H9 (cell line): ENCODE results near the gene GPR155. TPM values are rescaled to one million over a fixed set of nuclear protein-coding genes. Genes with fewer than 3 reads are reported as not detected.

Experiments used
- DNase-seq: peaks from one replicate; pipeline ENCODE4 v3.0.0-alpha.2; 2017
- H2AFZ ChIP-seq: one replicate; pipeline ENCODE4 v1.6.1; 2013; ENCODE audit warnings: mild to moderate bottlenecking, low read length, control low read depth, moderate library complexity
- H2AK5ac ChIP-seq: 2 replicates; pipeline ENCODE4 v1.6.1; 2013; ENCODE audit warnings: low read length, control low read depth, mixed read lengths; ENCODE audit not compliant: insufficient read length
- H2BK120ac ChIP-seq: one replicate; pipeline ENCODE4 v1.6.1; 2013; ENCODE audit warnings: low read depth, mild to moderate bottlenecking, low read length, control low read depth, inconsistent platforms; ENCODE audit not compliant: poor library complexity, severe bottlenecking
- H2BK12ac ChIP-seq: 2 replicates; pipeline ENCODE4 v1.6.1; 2013; ENCODE audit warnings: low read length, control low read depth, mixed read lengths, low read depth; ENCODE audit not compliant: insufficient read length
- H2BK15ac ChIP-seq: 2 replicates; pipeline ENCODE4 v1.6.1; 2013; ENCODE audit warnings: low read depth, low read length, control low read depth
- H2BK20ac ChIP-seq: one replicate; pipeline ENCODE4 v1.6.1; 2013; ENCODE audit warnings: low read depth, mild to moderate bottlenecking, low read length, control low read depth, inconsistent platforms; ENCODE audit not compliant: poor library complexity, severe bottlenecking
- H2BK5ac ChIP-seq: 2 replicates; pipeline ENCODE4 v1.6.1; 2013; ENCODE audit warnings: low read length, control low read depth, mixed read lengths; ENCODE audit not compliant: insufficient read length
- H3K14ac ChIP-seq: 2 replicates; pipeline ENCODE4 v1.6.1; 2013; ENCODE audit warnings: low read length, control low read depth; ENCODE audit not compliant: insufficient read depth
- H3K18ac ChIP-seq: 2 replicates; pipeline ENCODE4 v1.6.1; 2013; ENCODE audit warnings: low read depth, mild to moderate bottlenecking, mixed read lengths, low read length, control low read depth; ENCODE audit not compliant: insufficient read length
- H3K23ac ChIP-seq: 2 replicates; pipeline ENCODE4 v1.6.1; 2013; ENCODE audit warnings: low read length, control low read depth, mixed read lengths, low read depth; ENCODE audit not compliant: insufficient read length
- H3K23me2 ChIP-seq: 2 replicates; pipeline ENCODE4 v1.6.1; 2013; ENCODE audit warnings: low read depth, mild to moderate bottlenecking, mixed read lengths, low read length, control low read depth; ENCODE audit not compliant: insufficient read length, poor library complexity, severe bottlenecking
- H3K27ac ChIP-seq: 2 replicates; pipeline ENCODE4 v1.5.1; 2013; ENCODE audit warnings: low read length, control low read depth, mixed read lengths, low read depth; ENCODE audit not compliant: insufficient read length
- H3K27me3 ChIP-seq: 2 replicates; pipeline ENCODE4 v1.6.1; 2013; ENCODE audit warnings: low read length, control low read depth, inconsistent platforms; ENCODE audit not compliant: insufficient read depth
- H3K4ac ChIP-seq: 2 replicates; pipeline ENCODE4 v1.6.1; 2013; ENCODE audit warnings: low read depth, mild to moderate bottlenecking, control low read depth, inconsistent platforms, low read length, moderate library complexity
- H3K4me1 ChIP-seq: 2 replicates; pipeline ENCODE4 v1.6.1; 2013; ENCODE audit warnings: low read length, control low read depth, inconsistent platforms; ENCODE audit not compliant: insufficient read depth
- H3K4me2 ChIP-seq: 2 replicates; pipeline ENCODE4 v1.6.1; 2013; ENCODE audit warnings: low read length, control low read depth, mixed read lengths; ENCODE audit not compliant: insufficient read length, insufficient read depth
- H3K56ac ChIP-seq: 2 replicates; pipeline ENCODE4 v1.6.1; 2013; ENCODE audit warnings: low read depth, mild to moderate bottlenecking, mixed read lengths, low read length, control low read depth; ENCODE audit not compliant: insufficient read length
- H3K79me1 ChIP-seq: 2 replicates; pipeline ENCODE4 v1.6.1; 2013; ENCODE audit warnings: low read depth, mild to moderate bottlenecking, moderate library complexity, low read length, control low read depth, inconsistent platforms; ENCODE audit not compliant: insufficient read depth, poor library complexity, severe bottlenecking
- H3K79me2 ChIP-seq: 2 replicates; pipeline ENCODE4 v1.6.1; 2013; ENCODE audit warnings: low read length, control low read depth, inconsistent platforms; ENCODE audit not compliant: insufficient read depth
- H3K9ac ChIP-seq: 2 replicates; pipeline ENCODE4 v1.6.1; 2013; ENCODE audit warnings: low read length, control low read depth, mixed read lengths; ENCODE audit not compliant: insufficient read length; ENCODE audit errors: extremely low read depth
- H3K9me3 ChIP-seq: one replicate; pipeline ENCODE4 v1.6.1; 2013; ENCODE audit warnings: low read depth, low read length, inconsistent platforms; ENCODE audit not compliant: control insufficient read depth
- H3T11ph ChIP-seq: one replicate; pipeline ENCODE4 v1.6.1; 2013; ENCODE audit warnings: mild to moderate bottlenecking, low read length, control low read depth, inconsistent platforms
- H4K20me1 ChIP-seq: one replicate; pipeline ENCODE4 v1.6.1; 2013; ENCODE audit not compliant: control insufficient read depth, insufficient read length, insufficient read depth
- H4K5ac ChIP-seq: 2 replicates; pipeline ENCODE4 v1.6.1; 2013; ENCODE audit warnings: low read depth, mild to moderate bottlenecking, mixed read lengths, low read length, control low read depth; ENCODE audit not compliant: insufficient read length
- H4K8ac ChIP-seq: replicated peaks from 2 replicates; pipeline ENCODE4 v1.6.1; 2013; ENCODE audit warnings: low read length, control low read depth, mixed read lengths, low read depth; ENCODE audit not compliant: insufficient read length
- H4K91ac ChIP-seq: 2 replicates; pipeline ENCODE4 v1.6.1; 2013; ENCODE audit warnings: low read depth, mild to moderate bottlenecking, moderate library complexity, mixed read lengths, low read length, control low read depth; ENCODE audit not compliant: insufficient read length
- H3K27ac Mint-ChIP-seq, 3 experiments: 2 replicates in 2 of 3; 3 replicates in 1 of 3; pipeline ENCODE4 v1.8.0; 2020 to 2021; ENCODE audit warnings: mixed read lengths in 3 of 3, mild to moderate bottlenecking in 1 of 3, moderate library complexity in 1 of 3
- H3K27me3 Mint-ChIP-seq: 2 replicates; pipeline ENCODE4 v1.8.0; 2021; ENCODE audit warnings: low read depth, mild to moderate bottlenecking, moderate library complexity, mixed read lengths
- H3K36me3 Mint-ChIP-seq, 3 experiments: 2 replicates in 2 of 3; 3 replicates in 1 of 3; pipeline ENCODE4 v1.8.0; 2020 to 2021; ENCODE audit warnings: low read depth in 3 of 3, mixed read lengths in 3 of 3; ENCODE audit not compliant: insufficient read depth in 1 of 3
- H3K4me1 Mint-ChIP-seq, 2 experiments: 2 replicates each; pipeline ENCODE4 v1.8.0; 2020; ENCODE audit warnings: mixed read lengths in 2 of 2
- H3K4me3 Mint-ChIP-seq, 2 experiments: 2 replicates in 1 of 2; 3 replicates in 1 of 2; pipeline ENCODE4 v1.8.0; 2020 to 2021; ENCODE audit warnings: mild to moderate bottlenecking in 2 of 2, mixed read lengths in 2 of 2, moderate library complexity in 1 of 2
- H3K9me3 Mint-ChIP-seq, 2 experiments: 2 replicates in 1 of 2; 3 replicates in 1 of 2; pipeline ENCODE4 v1.8.0; 2020; ENCODE audit warnings: mild to moderate bottlenecking in 2 of 2, mixed read lengths in 2 of 2, moderate library complexity in 1 of 2
- CTCF ChIP-seq: fragments of 200-600 bp; sonication (generic); conservative IDR thresholded peaks from 3 replicates; pipeline ENCODE4 v1.8.0; 2021; ENCODE audit warnings: antibody characterized with exemption, mild to moderate bottlenecking
- WGBS: extraction: QIAGEN DNeasy Blood & Tissue Kit; methylation state at CpG from one replicate; pipeline ENCODE4 v1.1.7; 2013; ENCODE audit warnings: missing lambda C conversion rate, low lambda C conversion rate, mixed read lengths; ENCODE audit not compliant: insufficient read length; ENCODE audit errors: extremely low coverage; 5-methylcytosine and 5-hydroxymethylcytosine counted together
- total RNA-seq: library from RNA; stranded (reverse); gene quantifications from 2 replicates; pipeline ENCODE4 v1.2.1, GENCODE V29; 2021

GPR155 gene
- total RNA-seq, 1 experiment from 2014 or later, result 0.35 TPM

GRCh38 chr2:174461221-174461620 is 25.6 kb downstream of the GPR155 start:
- no peak for TF ChIP-seq CTCF
- H4K5ac ChIP-seq, result no peak overlapping the region
- H3K27ac Mint-ChIP-seq, result no peak overlapping the region
- H3K79me1 ChIP-seq, result no peaks in the 10 kb centered on the region
- H3K4me1 ChIP-seq, result no peaks in the 10 kb centered on the region
- no peak overlapping the region for H4K8ac ChIP-seq
- no peak for DNase-seq
- no CpG with 5 or more reads among the region's 1 CpG for WGBS
- no peaks in the 10 kb centered on the region for H3K27me3 ChIP-seq
- H3K27ac ChIP-seq, result no peak overlapping the region
- H3K14ac ChIP-seq, result no peak overlapping the region
- no peak overlapping the region for H2BK15ac ChIP-seq
- H3K9me3 Mint-ChIP-seq, result no peaks in the 10 kb centered on the region
- H3T11ph ChIP-seq, result no peak overlapping the region
- peaks cover 14% of the 10 kb centered on the region for H3K27me3 Mint-ChIP-seq
- no peak overlapping the region for H2AFZ ChIP-seq
- no peak overlapping the region for H3K4me2 ChIP-seq
- H2BK120ac ChIP-seq, result no peak overlapping the region
- no peak overlapping the region for H3K4ac ChIP-seq
- no peak overlapping the region for H3K4me3 Mint-ChIP-seq
- H4K20me1 ChIP-seq, result no peaks in the 10 kb centered on the region
- no peak overlapping the region for H2BK20ac ChIP-seq
- H3K23ac ChIP-seq, result no peak overlapping the region
- no peak overlapping the region for H2AK5ac ChIP-seq
- H3K9me3 ChIP-seq, result no peaks in the 10 kb centered on the region
- no peaks in the 10 kb centered on the region for H3K36me3 Mint-ChIP-seq
- no peak overlapping the region for H3K18ac ChIP-seq
- H2BK12ac ChIP-seq, result no peak overlapping the region
- no peaks in the 10 kb centered on the region for H3K79me2 ChIP-seq
- no peak overlapping the region for H3K56ac ChIP-seq
- H3K23me2 ChIP-seq, result no peaks in the 10 kb centered on the region
- no peak overlapping the region for H3K9ac ChIP-seq
- H2BK5ac ChIP-seq, result no peak overlapping the region
- no peak overlapping the region for H4K91ac ChIP-seq
- no peaks in the 10 kb centered on the region for H3K4me1 Mint-ChIP-seq
